ENCODE measurements around the gene SERF2. TPM values are rescaled to one million over a fixed set of nuclear protein-coding genes. Genes with fewer than 3 reads are reported as not detected.
A peak's percentile ranks its signal among the peaks of the same experiment; 100 is the strongest.

The SERF2 gene
- total and polyA plus RNA-seq, 10 of the 15 experiments (the other 5 are each of a cell fraction or from before 2014, with no cell fraction given), result 464 to 4,159 (median 1,014) TPM

DNA sequence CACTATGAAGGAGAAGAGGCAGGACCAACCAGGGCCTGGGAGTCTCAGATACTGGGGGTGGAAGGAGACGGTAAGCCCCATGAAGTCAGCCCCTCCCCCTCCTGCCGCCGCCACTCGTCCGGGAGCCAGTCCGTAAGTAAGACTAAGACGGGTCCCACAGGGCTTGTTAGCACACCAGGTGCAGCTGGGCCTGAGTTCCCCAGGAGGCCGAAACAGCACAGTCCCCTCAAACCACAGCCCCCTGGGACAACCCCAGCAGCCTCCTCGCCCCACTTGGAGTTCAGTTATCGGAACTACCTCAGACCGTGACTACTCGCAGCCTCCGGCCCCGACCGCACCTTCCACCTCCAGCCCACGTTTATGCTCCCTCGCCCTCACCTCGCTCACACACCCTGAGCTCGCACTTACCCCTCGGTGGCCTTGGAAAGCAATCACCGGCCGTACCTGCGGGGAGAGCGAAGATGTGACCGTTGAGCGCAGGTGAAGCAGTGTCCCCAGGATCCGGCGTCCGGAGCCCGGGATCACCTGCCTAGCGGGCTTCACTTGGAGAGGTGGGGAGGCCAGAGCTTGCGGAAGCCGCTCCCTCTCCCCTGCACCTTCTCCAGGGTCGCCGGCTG lies 15.9 kb upstream of the SERF2 start (continued):
- peak; percentile 48; the same call in 1 of the 2 replicates for TF ChIP-seq PML (IDR thresholded peaks at IDR 0.05; ENCODE audit: low read length)
- TF ChIP-seq ZSCAN29 (IDR thresholded peaks at IDR 0.05), result peak; percentile 51; the same call in 1 of the 2 replicates
- TF ChIP-seq, protein P1, sequence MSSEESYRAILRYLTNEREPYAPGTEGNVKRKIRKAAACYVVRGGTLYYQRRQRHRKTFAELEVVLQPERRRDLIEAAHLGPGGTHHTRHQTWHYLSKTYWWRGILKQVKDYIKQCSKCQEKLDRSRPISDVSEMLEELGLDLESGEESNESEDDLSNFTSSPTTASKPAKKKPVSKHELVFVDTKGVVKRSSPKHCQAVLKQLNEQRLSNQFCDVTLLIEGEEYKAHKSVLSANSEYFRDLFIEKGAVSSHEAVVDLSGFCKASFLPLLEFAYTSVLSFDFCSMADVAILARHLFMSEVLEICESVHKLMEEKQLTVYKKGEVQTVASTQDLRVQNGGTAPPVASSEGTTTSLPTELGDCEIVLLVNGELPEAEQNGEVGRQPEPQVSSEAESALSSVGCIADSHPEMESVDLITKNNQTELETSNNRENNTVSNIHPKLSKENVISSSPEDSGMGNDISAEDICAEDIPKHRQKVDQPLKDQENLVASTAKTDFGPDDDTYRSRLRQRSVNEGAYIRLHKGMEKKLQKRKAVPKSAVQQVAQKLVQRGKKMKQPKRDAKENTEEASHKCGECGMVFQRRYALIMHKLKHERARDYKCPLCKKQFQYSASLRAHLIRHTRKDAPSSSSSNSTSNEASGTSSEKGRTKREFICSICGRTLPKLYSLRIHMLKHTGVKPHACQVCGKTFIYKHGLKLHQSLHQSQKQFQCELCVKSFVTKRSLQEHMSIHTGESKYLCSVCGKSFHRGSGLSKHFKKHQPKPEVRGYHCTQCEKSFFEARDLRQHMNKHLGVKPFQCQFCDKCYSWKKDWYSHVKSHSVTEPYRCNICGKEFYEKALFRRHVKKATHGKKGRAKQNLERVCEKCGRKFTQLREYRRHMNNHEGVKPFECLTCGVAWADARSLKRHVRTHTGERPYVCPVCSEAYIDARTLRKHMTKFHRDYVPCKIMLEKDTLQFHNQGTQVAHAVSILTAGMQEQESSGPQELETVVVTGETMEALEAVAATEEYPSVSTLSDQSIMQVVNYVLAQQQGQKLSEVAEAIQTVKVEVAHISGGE (CRISPR knock-in tag; IDR thresholded peaks at IDR 0.05), result no peak
- no peak for TF ChIP-seq RBBP5 (conservative IDR thresholded peaks at IDR 0.05)
- peak; percentile 29; the same call in 1 of the 2 replicates for TF ChIP-seq YY1 (IDR thresholded peaks at IDR 0.05; ENCODE audit: low read depth, low read length)
- TF ChIP-seq, protein P2, sequence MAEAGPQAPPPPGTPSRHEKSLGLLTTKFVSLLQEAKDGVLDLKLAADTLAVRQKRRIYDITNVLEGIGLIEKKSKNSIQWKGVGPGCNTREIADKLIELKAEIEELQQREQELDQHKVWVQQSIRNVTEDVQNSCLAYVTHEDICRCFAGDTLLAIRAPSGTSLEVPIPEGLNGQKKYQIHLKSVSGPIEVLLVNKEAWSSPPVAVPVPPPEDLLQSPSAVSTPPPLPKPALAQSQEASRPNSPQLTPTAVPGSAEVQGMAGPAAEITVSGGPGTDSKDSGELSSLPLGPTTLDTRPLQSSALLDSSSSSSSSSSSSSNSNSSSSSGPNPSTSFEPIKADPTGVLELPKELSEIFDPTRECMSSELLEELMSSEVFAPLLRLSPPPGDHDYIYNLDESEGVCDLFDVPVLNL (IDR thresholded peaks at IDR 0.05; ENCODE audit: low read depth, low read length), result no peak
- TF ChIP-seq ZNF207 (IDR thresholded peaks at IDR 0.05; ENCODE audit: borderline replicate concordance), result no peak; the same call in 1 of the 2 replicates
- TF ChIP-seq CHD4 (IDR thresholded peaks at IDR 0.05), result no peak
- TF ChIP-seq, protein P3, sequence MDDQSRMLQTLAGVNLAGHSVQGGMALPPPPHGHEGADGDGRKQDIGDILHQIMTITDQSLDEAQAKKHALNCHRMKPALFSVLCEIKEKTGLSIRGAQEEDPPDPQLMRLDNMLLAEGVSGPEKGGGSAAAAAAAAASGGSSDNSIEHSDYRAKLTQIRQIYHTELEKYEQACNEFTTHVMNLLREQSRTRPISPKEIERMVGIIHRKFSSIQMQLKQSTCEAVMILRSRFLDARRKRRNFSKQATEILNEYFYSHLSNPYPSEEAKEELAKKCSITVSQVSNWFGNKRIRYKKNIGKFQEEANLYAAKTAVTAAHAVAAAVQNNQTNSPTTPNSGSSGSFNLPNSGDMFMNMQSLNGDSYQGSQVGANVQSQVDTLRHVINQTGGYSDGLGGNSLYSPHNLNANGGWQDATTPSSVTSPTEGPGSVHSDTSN (IDR thresholded peaks at IDR 0.05; ENCODE audit: insufficient replicate concordance, low read depth, low read length), result no peak
- TF ChIP-seq HDGF (IDR thresholded peaks at IDR 0.05), result peak; percentile 85; the same call in 1 of the 2 replicates
- 0 out of 2 replicates have a peak, but pooled peaks have one; percentile 65 for TF ChIP-seq STAT3 (IDR thresholded peaks at IDR 0.05; ENCODE audit: low read depth, low read length)
- peak; percentile 66; the same call in 1 of the 2 replicates for TF ChIP-seq FOXM1 (IDR thresholded peaks at IDR 0.05; ENCODE audit: low read depth, low read length)
- peak; percentile 85; the same call in 1 of the 2 replicates for TF ChIP-seq GATAD2B (conservative IDR thresholded peaks at IDR 0.05; ENCODE audit: low read depth)
- TF ChIP-seq TCF3 (IDR thresholded peaks at IDR 0.05; ENCODE audit: borderline replicate concordance, insufficient read depth, low read depth, low read length), result peak; percentile 76
- TF ChIP-seq, protein P4, sequence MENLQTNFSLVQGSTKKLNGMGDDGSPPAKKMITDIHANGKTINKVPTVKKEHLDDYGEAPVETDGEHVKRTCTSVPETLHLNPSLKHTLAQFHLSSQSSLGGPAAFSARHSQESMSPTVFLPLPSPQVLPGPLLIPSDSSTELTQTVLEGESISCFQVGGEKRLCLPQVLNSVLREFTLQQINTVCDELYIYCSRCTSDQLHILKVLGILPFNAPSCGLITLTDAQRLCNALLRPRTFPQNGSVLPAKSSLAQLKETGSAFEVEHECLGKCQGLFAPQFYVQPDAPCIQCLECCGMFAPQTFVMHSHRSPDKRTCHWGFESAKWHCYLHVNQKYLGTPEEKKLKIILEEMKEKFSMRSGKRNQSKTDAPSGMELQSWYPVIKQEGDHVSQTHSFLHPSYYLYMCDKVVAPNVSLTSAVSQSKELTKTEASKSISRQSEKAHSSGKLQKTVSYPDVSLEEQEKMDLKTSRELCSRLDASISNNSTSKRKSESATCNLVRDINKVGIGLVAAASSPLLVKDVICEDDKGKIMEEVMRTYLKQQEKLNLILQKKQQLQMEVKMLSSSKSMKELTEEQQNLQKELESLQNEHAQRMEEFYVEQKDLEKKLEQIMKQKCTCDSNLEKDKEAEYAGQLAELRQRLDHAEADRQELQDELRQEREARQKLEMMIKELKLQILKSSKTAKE (IDR thresholded peaks at IDR 0.05; ENCODE audit: low read depth, poor library complexity, severe bottlenecking), result peak; percentile 64
- TF ChIP-seq HDAC6 (IDR thresholded peaks at IDR 0.05; ENCODE audit: unreplicated experiment), result no peak
- TF ChIP-seq, protein P5, sequence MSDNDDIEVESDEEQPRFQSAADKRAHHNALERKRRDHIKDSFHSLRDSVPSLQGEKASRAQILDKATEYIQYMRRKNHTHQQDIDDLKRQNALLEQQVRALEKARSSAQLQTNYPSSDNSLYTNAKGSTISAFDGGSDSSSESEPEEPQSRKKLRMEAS (IDR thresholded peaks at IDR 0.05; ENCODE audit: low read depth, low read length), result no peak
- no peak for TF ChIP-seq SMAD1 (IDR thresholded peaks at IDR 0.05; ENCODE audit: low read depth, partially characterized antibody)
- no peak for TF ChIP-seq HDAC2 (IDR thresholded peaks at IDR 0.05)
- no peak; the same call in 1 of the 2 replicates for TF ChIP-seq TARDBP (IDR thresholded peaks at IDR 0.05; ENCODE audit: borderline replicate concordance)
- no peak for TF ChIP-seq WRNIP1 (IDR thresholded peaks at IDR 0.05; ENCODE audit: borderline replicate concordance, low read depth, low read length)
- peak; percentile 95 for TF ChIP-seq RUNX3 (IDR thresholded peaks at IDR 0.05; ENCODE audit: low read length)
- no peak for TF ChIP-seq ZNF384 (IDR thresholded peaks at IDR 0.05; ENCODE audit: borderline replicate concordance, low read depth, low read length)
- TF ChIP-seq SMAD5 (IDR thresholded peaks at IDR 0.05; ENCODE audit: low read depth), result no peak
